ENCODE measurements around the gene CLDN18.

Gene CLDN18

DNA sequence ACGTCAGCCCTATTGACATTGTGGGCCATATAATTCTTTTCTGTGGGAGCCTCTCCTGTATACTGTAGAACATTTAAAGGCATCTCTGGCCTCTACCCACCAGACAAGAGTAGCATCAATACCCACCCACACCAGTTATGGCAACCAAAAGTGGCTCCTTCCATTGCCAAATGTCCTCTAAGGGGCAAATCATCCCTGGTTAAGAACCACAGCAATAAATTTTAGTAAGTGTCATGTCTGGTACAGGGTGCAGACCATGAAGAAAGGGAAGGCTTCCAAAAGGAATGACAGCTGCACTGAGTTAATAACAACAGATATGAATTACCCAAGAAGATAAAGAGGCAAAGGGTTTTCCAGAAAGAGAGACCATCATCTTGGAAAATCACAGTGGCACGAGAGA, 6.9 kb upstream of the CLDN18 start:
- DNase-seq: no peak
- TF ChIP-seq EZH2phosphoT487 (IDR thresholded peaks at IDR 0.05; ENCODE audit: low read length): no peak
- TF ChIP-seq EZH2 (optimal IDR thresholded peaks at IDR 0.05; ENCODE audit: low read depth, low read length): no peak
- no peak for TF ChIP-seq CTCF (IDR thresholded peaks at IDR 0.05; ENCODE audit: low read length)
- no peaks in the 10 kb centered on the region for H3K27me3 ChIP-seq (replicated peaks; ENCODE audit: insufficient read depth, low read length)
- H3K9ac ChIP-seq (ENCODE audit: low read length): no peak overlapping the region
- H3K4me1 ChIP-seq (ENCODE audit: low read length): no peaks in the 10 kb centered on the region
- no peaks in the 10 kb centered on the region for H3F3A ChIP-seq (ENCODE audit: insufficient read depth, low read length)
- H3K9me2 ChIP-seq (replicated peaks; ENCODE audit: insufficient read depth, low read length): no peaks in the 10 kb centered on the region
- no peak overlapping the region for H2AFZ ChIP-seq (ENCODE audit: low read length)
- H3K79me2 ChIP-seq (ENCODE audit: low read length): no peaks in the 10 kb centered on the region
- no peak overlapping the region for H3K4me2 ChIP-seq (ENCODE audit: low read depth, low read length)
- H4K20me1 ChIP-seq (ENCODE audit: insufficient read depth, low read length): no peaks in the 10 kb centered on the region
- H3K9me3 ChIP-seq (replicated peaks; ENCODE audit: insufficient read depth, low read length): no peaks in the 10 kb centered on the region
- H3K36me3 ChIP-seq (replicated peaks; ENCODE audit: insufficient read depth, low read length): no peaks in the 10 kb centered on the region
- H3K27ac ChIP-seq (ENCODE audit: low read length): no peak overlapping the region
- H3K4me3 ChIP-seq (ENCODE audit: low read length): no peak overlapping the region

GRCh38 chr3:138005627-138006026, 4.3 kb upstream of the CLDN18 start:
- H2AFZ ChIP-seq (ENCODE audit: low read length): no peak overlapping the region
- H3K4me1 ChIP-seq (ENCODE audit: low read length): no peaks in the 10 kb centered on the region
- no peaks in the 10 kb centered on the region for H3K9me3 ChIP-seq (replicated peaks; ENCODE audit: insufficient read depth, low read length)
- H3K9ac ChIP-seq (ENCODE audit: low read length): no peak overlapping the region
- H3K79me2 ChIP-seq (ENCODE audit: low read length): no peaks in the 10 kb centered on the region
- H3K4me3 ChIP-seq (ENCODE audit: low read length): no peak overlapping the region
- no peak for DNase-seq
- no peaks in the 10 kb centered on the region for H3K27me3 ChIP-seq (replicated peaks; ENCODE audit: insufficient read depth, low read length)
- TF ChIP-seq EZH2phosphoT487 (IDR thresholded peaks at IDR 0.05; ENCODE audit: low read length) (no peak), CTCF (IDR thresholded peaks at IDR 0.05; ENCODE audit: low read length) (no peak), EZH2 (optimal IDR thresholded peaks at IDR 0.05; ENCODE audit: low read depth, low read length) (no peak)
- no peaks in the 10 kb centered on the region for H3K36me3 ChIP-seq (replicated peaks; ENCODE audit: insufficient read depth, low read length)
- no peak overlapping the region for H3K4me2 ChIP-seq (ENCODE audit: low read depth, low read length)
- no peaks in the 10 kb centered on the region for H4K20me1 ChIP-seq (ENCODE audit: insufficient read depth, low read length)
- H3F3A ChIP-seq (ENCODE audit: insufficient read depth, low read length): no peaks in the 10 kb centered on the region
- no peaks in the 10 kb centered on the region for H3K9me2 ChIP-seq (replicated peaks; ENCODE audit: insufficient read depth, low read length)
- H3K27ac ChIP-seq (ENCODE audit: low read length): no peak overlapping the region

- TF ChIP-seq EZH2 (optimal IDR thresholded peaks at IDR 0.05; ENCODE audit: low read depth, low read length): no peak
- TF ChIP-seq EZH2phosphoT487 (IDR thresholded peaks at IDR 0.05; ENCODE audit: low read length): no peak
- TF ChIP-seq CTCF (IDR thresholded peaks at IDR 0.05; ENCODE audit: low read length): no peak
- no peak for DNase-seq
- Histone ChIP-seq H3K9me2 (replicated peaks; ENCODE audit: insufficient read depth, low read length) (no peaks in the 10 kb centered on the region), H3K9me3 (replicated peaks; ENCODE audit: insufficient read depth, low read length) (no peaks in the 10 kb centered on the region), H3K9ac (ENCODE audit: low read length) (no peak overlapping the region), H3K36me3 (replicated peaks; ENCODE audit: insufficient read depth, low read length) (no peaks in the 10 kb centered on the region), H3K27ac (ENCODE audit: low read length) (no peak overlapping the region), H3K4me3 (ENCODE audit: low read length) (no peak overlapping the region), H4K20me1 (ENCODE audit: insufficient read depth, low read length) (no peaks in the 10 kb centered on the region), H3K79me2 (ENCODE audit: low read length) (no peaks in the 10 kb centered on the region), H3F3A (ENCODE audit: insufficient read depth, low read length) (no peaks in the 10 kb centered on the region), H3K27me3 (replicated peaks; ENCODE audit: insufficient read depth, low read length) (no peaks in the 10 kb centered on the region), H2AFZ (ENCODE audit: low read length) (no peak overlapping the region), H3K4me1 (ENCODE audit: low read length) (no peaks in the 10 kb centered on the region), H3K4me2 (ENCODE audit: low read depth, low read length) (no peak overlapping the region)
Observed at GRCh38 chr3:138007898-138008297, 2.1 kb upstream of the CLDN18 start.

All from MM.1S (cell line).